MCF 10A (cell line): ENCODE results near the gene ANKRD44. TPM values are rescaled to one million over a fixed set of nuclear protein-coding genes. Genes with fewer than 3 reads are reported as not detected.

Experiments
- BruUV-seq: library from RNA; stranded (reverse); fragments of 400-500 nt; replicated peaks from 2 replicates; lab custom pipeline; 2021; lab: Mats Ljungman, UMichigan
- CTCF ChIA-PET: fragments of 300-600 bp; sonication (Branson Sonifier 250); formaldehyde crosslinking; extraction: SDS; loops from one replicate; lab custom pipeline; 2021; ENCODE audit warnings: antibody characterized with exemption, inconsistent platforms; lab: Yijun Ruan, JAX
- POLR2A ChIA-PET: fragments of 300-600, 350-650 bp; sonication (Branson Sonifier 250); formaldehyde crosslinking; extraction: SDS; loops from one replicate; lab custom pipeline; 2020; ENCODE audit warnings: antibody characterized with exemption, inconsistent platforms; lab: Yijun Ruan, JAX
- DNase-seq: peaks from one replicate; pipeline ENCODE4 v3.0.0-alpha.2; 2018; ENCODE audit not compliant: unreplicated experiment
- H3K27ac Mint-ChIP-seq: one replicate; pipeline ENCODE4 v1.8.0; 2022; ENCODE audit warnings: mild to moderate bottlenecking, low read depth, mixed read lengths; ENCODE audit not compliant: unreplicated experiment
- H3K27me3 Mint-ChIP-seq: one replicate; pipeline ENCODE4 v1.8.0; 2022; ENCODE audit warnings: mixed read lengths; ENCODE audit not compliant: insufficient read depth, unreplicated experiment
- H3K36me3 Mint-ChIP-seq: one replicate; pipeline ENCODE4 v1.8.0; 2022; ENCODE audit warnings: mild to moderate bottlenecking, moderate library complexity, mixed read lengths; ENCODE audit not compliant: insufficient read depth, unreplicated experiment
- H3K4me1 Mint-ChIP-seq: one replicate; pipeline ENCODE4 v1.8.0; 2022; ENCODE audit warnings: mixed read lengths; ENCODE audit not compliant: insufficient read depth, unreplicated experiment
- H3K4me3 Mint-ChIP-seq: one replicate; pipeline ENCODE4 v1.8.0; 2022; ENCODE audit warnings: mild to moderate bottlenecking, moderate library complexity, mixed read lengths; ENCODE audit not compliant: unreplicated experiment
- H3K9me3 Mint-ChIP-seq: one replicate; pipeline ENCODE4 v1.8.0; 2022; ENCODE audit warnings: mixed read lengths; ENCODE audit not compliant: unreplicated experiment
- CTCF ChIP-seq: fragments of 200-600 bp; IDR thresholded peaks from one replicate; pipeline ENCODE4 v1.8.0; 2022; ENCODE audit warnings: antibody characterized with exemption, mild to moderate bottlenecking; ENCODE audit not compliant: unreplicated experiment
- intact Hi-C: fragments of 100-400 bp; cut with micrococcal nuclease; formaldehyde crosslinking; loops from 2 replicates; pipeline ENCODE4 v1.14.1; 2022
- total RNA-seq: library from RNA; stranded (reverse); gene quantifications from 2 replicates; pipeline ENCODE4 v1.2.3, GENCODE V29; 2022

Gene ANKRD44
- total RNA-seq, 1 experiment from 2014 or later = 6.9 TPM

- H3K27me3 Mint-ChIP-seq = no peaks in the 10 kb centered on the region
- no peaks in the 10 kb centered on the region for H3K9me3 Mint-ChIP-seq
- DNase-seq = no peak
- intact Hi-C loops = no loop called here
- no peak for TF ChIP-seq CTCF
- ChIA-PET CTCF (no interaction called here), POLR2A (no interaction called here)
- BruUV-seq = no TSS peak
- no peak overlapping the region for H3K27ac Mint-ChIP-seq
- H3K4me3 Mint-ChIP-seq = no peak overlapping the region
- no peaks in the 10 kb centered on the region for H3K36me3 Mint-ChIP-seq
- H3K4me1 Mint-ChIP-seq = no peaks in the 10 kb centered on the region
Measured at GRCh38 chr2:196959734-196960338, 350.7 kb downstream of the ANKRD44 start.

DNA sequence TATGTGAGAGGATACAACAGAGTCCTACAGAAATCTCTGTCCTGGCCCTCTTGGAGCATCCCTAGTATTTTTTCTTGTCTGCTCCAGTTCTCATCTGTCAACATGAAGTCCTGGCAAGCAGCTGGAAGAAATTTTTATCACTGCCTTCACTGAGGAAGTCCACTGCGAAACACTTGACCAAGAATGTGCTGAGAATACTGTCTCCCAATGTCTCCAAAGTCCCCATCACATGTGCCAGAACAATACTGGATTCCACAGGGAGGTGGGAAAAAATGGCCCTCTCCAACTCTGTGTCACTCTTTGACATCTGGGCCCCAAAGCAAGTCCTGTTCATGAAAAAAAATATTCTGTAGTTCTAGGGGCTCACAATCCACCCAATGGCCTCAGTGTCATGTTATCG is 351.3 kb downstream of the ANKRD44 start:
- Mint-ChIP-seq H3K27me3 (no peaks in the 10 kb centered on the region), H3K4me1 (no peaks in the 10 kb centered on the region), H3K36me3 (no peaks in the 10 kb centered on the region), H3K4me3 (no peak overlapping the region), H3K27ac (no peak overlapping the region), H3K9me3 (no peaks in the 10 kb centered on the region)
- POLR2A ChIA-PET = no interaction called here
- CTCF ChIA-PET = no interaction called here
- TF ChIP-seq CTCF = no peak
- intact Hi-C loops = no loop called here
- no TSS peak for BruUV-seq
- no peak for DNase-seq

GRCh38 chr2:196957881-196958525 is 352.6 kb downstream of the ANKRD44 start:
- no peak overlapping the region for H3K4me3 Mint-ChIP-seq
- CTCF ChIA-PET = interaction anchor here (0.6 to 0.8 kb wide), 4 partner anchors 15 to 1338 kb away, joined by 3 to 5 read pairs (median 4); no protein-coding TSS in a partner anchor
- POLR2A ChIA-PET = no interaction called here
- no peaks in the 10 kb centered on the region for H3K9me3 Mint-ChIP-seq
- no peak for DNase-seq
- no peaks in the 10 kb centered on the region for H3K27me3 Mint-ChIP-seq
- H3K27ac Mint-ChIP-seq = no peak overlapping the region
- TF ChIP-seq CTCF = no peak
- no peaks in the 10 kb centered on the region for H3K36me3 Mint-ChIP-seq
- H3K4me1 Mint-ChIP-seq = no peaks in the 10 kb centered on the region
- BruUV-seq = no TSS peak
- intact Hi-C loops = no loop called here

DNA sequence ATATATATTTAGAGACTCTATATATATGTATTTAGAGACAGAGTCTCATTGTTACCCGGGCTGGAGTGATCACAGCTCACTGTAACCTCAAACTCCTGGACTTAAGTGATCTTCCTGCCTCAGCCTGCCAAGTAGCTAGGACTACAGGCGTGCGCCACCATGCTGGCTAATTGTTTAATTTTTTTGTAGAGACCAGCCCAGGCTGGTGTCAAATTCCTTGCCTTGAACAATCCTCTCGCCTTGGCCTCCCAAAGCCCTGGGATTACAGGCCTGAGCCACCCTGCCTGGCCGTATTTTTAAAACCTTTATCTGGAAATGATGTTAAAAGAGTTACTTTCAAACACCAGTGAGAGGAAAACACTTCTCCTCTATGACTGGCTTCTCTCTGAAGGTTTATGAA is 353.1 kb downstream of the ANKRD44 start:
- H3K4me3 Mint-ChIP-seq = no peak overlapping the region
- H3K4me1 Mint-ChIP-seq = no peaks in the 10 kb centered on the region
- no peak overlapping the region for H3K27ac Mint-ChIP-seq
- H3K36me3 Mint-ChIP-seq = no peaks in the 10 kb centered on the region
- CTCF ChIA-PET = interaction anchor here (0.6 to 0.8 kb wide), 2 partner anchors 14 to 165 kb away, joined by 3 to 4 read pairs; no protein-coding TSS in a partner anchor
- DNase-seq = no peak
- intact Hi-C loops = no loop called here
- H3K27me3 Mint-ChIP-seq = no peaks in the 10 kb centered on the region
- POLR2A ChIA-PET = no interaction called here
- no peak for TF ChIP-seq CTCF
- no TSS peak for BruUV-seq
- no peaks in the 10 kb centered on the region for H3K9me3 Mint-ChIP-seq
